NCI-H1930 (cell line): ENCODE data around the gene VTI1A.
"Not testable (repeated sequence)": the region's sequence is repeated elsewhere in the genome, so short reads cannot be mapped to it uniquely, and the experiment has no call there.

Source experiments
- DNase-seq, 2 experiments: peaks; one replicate each; lab custom pipeline; 2025; lab: John Stamatoyannopoulos, UW

Gene VTI1A

GRCh38 chr10:112446855-112447619 lies at the start of gene VTI1A, which contains the start of gene ZDHHC6:
Gene VTI1A (plus strand): TSS chr10:112447215. CDS start chr10:112447374, 159 bp downstream.
Gene ZDHHC6 (minus strand): TSS chr10:112446914. CDS start chr10:112445436, 1,478 bp downstream.
- DNase-seq, result peak; percentile 25 to 69

- no peak for DNase-seq
These were observed 49.4 kb upstream of the VTI1A start for GRCh38 chr10:112397592-112397991.

DNA sequence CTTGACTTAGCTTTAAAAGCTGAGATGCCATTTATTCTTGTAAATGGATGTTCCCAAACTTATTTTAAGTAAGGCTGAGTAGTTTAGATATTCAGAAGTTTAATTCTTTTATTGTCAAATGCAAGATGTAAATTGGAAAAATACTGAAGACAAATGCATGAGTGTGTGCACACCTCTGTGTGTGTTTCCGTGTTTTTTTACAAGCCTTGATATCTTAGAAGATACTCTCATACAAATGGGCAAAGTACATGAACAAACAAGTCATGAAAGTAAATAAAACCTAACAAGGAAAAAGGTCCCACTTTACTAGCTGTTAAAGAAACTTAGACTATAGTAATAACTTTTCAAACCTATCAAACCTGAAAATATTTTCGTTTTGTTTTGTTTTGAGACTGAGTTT lies 44.1 kb upstream of the VTI1A start:
- no peak for DNase-seq

- DNase-seq, result no peak
These were observed 42.4 kb upstream of the VTI1A start for GRCh38 chr10:112404617-112405016.

GRCh38 chr10:112406806-112407205 lies 40.2 kb upstream of the VTI1A start:
- DNase-seq, result not testable (repeated sequence)

GRCh38 chr10:112407696-112408095 lies 39.3 kb upstream of the VTI1A start:
- DNase-seq, result no peak

DNA sequence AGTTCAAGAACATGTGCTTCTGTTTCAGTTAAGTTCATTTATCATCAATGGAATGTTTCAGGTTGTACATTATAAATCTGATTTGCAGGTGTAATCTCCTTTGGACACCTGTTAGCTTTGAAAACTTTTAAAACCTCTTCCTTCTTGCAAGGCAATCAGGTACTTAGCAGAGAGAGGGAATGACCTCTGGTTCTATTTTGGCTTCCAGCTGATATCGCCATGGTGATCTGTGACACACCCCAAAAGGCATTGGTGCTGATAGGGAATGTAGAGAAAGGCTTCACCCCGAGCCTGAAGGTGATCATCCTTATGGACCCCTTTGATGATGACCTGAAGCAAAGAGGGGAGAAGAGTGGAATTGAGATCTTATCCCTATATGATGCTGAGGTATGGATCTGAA lies 37.7 kb upstream of the VTI1A start:
- no peak for DNase-seq

- DNase-seq, result no peak
These were observed 37.3 kb upstream of the VTI1A start for GRCh38 chr10:112409755-112410154.

DNA sequence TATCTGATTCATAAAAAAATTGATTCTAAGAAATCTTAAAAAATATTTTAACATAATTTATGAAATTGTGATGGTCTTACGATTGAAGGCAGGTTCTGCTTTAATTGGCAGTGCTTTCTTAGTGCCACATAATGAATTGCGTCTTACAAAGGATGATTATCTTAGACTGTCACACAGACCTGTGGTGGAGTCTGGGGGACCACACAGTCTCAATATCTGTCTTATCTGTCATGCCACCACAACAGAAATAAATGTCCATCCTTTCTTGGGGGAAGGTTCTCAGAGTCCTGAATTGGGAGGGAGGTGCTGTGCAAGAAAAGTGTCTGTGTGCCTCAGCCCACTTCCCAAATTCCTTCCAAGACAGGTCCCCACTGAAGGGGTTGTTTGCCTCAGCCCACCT lies 34.3 kb upstream of the VTI1A start:
- no peak for DNase-seq

GRCh38 chr10:112421731-112422130 lies 25.3 kb upstream of the VTI1A start:
- no peak for DNase-seq

DNA sequence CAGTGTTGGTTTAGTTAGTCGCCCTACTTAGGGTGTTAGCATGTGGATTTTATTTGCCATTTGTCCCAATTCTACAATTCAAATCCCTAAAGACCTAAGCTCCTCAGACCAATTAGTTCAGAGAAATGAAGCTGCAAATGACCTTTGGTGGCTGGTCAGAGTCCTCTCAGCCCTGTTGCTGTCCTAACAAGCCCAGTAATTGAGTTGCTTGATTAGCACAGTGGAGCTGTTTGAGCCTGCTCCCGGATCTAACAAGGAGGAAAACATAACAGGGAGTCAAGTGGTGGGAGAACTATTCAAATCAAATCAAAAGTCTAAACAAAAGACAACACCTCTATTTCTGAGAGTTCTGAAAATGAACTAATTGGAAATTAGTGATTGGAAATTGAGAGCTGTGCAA lies 22.4 kb upstream of the VTI1A start:
- no peak for DNase-seq

DNA sequence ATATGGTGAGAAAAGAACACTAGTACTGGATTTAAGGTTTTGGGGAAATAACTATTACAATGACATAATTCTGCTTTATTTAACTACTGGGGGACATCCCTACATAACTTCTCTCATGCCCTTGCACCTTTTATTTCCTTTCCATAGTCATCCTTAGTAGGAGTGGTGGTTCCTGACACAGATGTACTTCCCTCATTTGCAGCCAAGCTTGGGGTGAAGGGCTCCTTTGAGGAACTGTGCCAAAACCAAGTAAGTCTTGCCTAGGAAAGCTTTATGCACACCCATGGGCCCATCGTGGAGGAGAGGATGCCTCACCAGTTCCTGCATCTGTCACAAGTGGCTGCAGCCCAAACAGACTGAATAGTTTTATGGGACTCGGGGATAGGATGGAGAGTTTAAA lies 20.9 kb upstream of the VTI1A start:
- DNase-seq, result no peak

DNA sequence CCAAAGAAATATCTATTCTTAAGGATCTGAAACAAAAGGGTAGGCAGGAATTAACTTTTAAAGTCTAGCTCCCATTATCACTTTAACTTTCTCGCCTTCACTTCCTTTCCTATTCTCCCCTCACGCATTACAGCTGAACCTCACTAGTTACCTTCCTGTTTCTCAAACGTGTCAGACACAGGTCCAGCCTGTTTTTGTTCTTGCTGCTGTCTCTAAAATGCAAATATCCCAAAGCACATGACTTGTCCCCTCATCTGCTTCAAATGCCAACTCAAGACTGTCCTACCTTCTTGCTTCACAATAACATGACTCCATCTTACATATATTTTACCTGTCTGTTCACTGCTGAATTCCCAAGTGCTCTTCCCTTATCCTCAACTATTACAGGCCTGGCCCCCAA lies 17.9 kb upstream of the VTI1A start:
- no peak for DNase-seq

DNA sequence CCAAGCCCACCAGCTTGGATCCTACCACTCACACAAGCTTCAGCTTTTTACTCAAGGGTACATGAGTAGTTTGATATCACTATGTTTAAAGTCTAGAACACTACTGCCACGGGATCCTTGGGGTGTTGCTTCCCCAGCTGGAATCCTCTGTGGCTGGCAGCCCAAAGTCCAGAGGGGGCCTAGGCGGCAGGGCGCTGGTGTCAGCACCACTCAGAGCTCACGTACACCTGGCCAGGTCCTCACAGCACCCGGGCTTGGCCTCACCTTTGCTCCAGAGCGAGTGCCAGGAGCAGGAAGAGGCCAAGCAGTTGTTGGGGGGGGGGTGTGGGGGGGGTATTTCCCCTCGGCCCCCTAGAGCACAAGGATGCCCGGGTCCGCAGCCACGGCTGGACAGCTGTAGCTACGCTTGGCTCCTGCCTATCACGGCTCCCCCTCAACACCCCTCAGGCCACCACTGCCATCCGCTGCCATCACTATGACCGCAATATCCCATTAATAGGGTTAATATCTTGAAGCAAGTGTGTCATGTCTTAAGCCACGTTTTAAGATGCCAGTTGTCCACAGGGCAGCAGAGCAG lies 17.3 kb upstream of the VTI1A start:
- DNase-seq, result no peak

DNA sequence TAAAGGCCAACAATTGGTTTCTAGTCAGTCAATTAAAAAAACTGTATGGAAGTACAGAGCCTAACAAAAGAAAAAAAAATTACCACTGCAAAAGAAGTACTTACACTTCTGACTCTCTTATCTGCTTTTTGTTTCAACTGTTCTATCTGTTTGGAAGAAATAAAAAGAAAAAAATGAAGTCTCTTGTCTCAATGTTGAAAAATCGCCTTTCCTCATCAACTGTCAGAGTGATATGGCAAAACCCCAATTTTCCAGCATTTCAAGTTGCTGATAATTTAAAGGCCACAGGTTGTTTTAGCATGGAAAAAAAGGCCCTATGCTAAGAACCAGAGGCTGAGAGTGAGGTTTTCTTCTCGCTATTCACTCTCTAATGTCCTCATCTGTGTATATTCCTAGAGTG lies 13.9 kb upstream of the VTI1A start:
- no peak for DNase-seq

- no peak for DNase-seq
These were observed 11.9 kb upstream of the VTI1A start for GRCh38 chr10:112434988-112435619.

- no peak for DNase-seq
These were observed 8.7 kb upstream of the VTI1A start for GRCh38 chr10:112438356-112438755.

DNA sequence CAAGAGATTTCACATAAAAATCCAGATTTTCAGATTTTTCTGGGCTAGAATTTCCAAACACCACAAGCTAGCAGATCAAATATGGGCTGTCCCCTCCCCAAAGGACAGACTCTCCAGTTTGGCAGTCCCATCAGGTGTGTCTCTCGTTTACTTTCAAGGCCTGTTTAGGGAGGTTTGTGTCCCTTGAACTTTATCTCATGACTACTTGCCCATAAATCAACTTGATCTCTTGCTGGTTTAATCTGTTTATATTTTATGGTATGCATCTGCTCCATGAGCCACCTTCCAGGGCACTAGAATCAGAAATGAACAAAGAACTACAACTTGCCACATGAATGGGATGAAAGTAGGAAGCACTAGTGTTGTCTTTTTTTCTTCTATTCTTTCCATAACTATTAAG lies 5.5 kb upstream of the VTI1A start:
- DNase-seq, result no peak

- DNase-seq, result no peak
These were observed 5.0 kb upstream of the VTI1A start for GRCh38 chr10:112442063-112442462.

- no peak for DNase-seq
These were observed 760 bp upstream of the VTI1A start for GRCh38 chr10:112446055-112446854.

DNA sequence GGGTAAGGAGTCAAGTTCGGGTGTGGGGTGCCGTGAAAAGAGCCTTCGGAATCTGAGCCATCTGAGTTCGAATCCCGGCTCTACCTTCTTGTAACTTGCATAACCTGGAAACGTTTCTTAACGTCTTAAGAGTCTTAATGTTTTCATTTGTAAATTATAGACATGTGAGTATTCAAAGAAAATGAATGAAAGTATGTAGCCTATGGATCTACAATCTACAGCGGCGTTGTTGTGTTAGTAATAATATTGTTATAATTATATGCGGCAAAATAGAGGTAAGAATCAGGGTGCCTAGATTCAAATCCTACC lies 559 bp downstream of the VTI1A start:
- DNase-seq, result no peak

DNA sequence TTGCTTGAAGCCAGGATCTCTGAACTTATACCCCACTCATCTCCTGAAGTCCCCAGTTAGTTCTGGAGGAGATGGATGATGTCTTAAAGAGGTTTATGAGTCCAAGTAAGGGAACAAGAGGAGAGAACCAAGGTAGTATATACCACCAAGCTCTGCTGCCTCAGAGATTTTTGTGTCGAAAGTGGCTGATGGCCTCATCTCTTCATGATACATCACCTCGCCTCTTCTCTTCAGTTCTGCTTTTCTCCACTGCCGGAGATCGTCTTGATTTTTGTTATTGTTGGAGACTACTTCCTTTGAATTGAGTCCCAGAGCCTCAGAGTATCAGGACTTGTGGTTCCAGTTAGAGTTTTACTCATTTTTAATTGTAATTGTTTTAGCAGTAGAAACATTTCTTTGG lies 1.9 kb downstream of the VTI1A start:
- DNase-seq, result no peak
